ENCODE measurements around the gene HMGCLL1.

The HMGCLL1 gene

DNA sequence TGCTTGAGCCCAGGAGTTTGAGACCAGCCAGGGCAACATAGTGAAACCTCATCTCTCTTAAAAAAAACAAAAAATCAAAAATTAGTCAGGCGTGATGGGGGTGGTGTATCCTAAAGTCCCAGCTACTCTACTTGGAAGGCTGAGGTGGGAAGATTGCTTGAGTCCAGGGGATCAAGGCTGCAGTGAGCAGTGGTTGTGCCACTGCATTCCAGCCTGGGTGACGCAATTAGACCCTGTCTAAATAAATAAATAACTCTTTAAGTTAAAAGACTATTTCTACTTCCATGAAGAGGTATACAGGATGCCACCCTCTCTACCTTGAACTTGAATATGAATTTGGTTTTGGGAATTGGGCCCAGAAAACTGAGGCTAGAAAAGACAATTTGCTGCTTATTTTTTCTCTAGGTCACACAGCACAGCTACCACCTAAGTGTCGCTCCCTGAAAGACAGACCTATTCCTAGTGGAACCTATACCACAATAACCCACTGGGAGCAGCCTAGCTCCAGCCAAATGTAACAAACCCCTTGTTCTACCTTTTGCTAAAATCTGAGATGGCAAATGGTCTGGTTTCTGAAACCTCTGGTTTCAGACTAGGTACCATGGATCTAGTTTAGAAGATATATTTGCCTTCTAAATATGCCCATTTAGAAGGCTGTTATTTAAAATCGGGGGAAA lies 35.2 kb downstream of the HMGCLL1 start:
- DNase-seq = no peak
- TF ChIP-seq, protein P1, sequence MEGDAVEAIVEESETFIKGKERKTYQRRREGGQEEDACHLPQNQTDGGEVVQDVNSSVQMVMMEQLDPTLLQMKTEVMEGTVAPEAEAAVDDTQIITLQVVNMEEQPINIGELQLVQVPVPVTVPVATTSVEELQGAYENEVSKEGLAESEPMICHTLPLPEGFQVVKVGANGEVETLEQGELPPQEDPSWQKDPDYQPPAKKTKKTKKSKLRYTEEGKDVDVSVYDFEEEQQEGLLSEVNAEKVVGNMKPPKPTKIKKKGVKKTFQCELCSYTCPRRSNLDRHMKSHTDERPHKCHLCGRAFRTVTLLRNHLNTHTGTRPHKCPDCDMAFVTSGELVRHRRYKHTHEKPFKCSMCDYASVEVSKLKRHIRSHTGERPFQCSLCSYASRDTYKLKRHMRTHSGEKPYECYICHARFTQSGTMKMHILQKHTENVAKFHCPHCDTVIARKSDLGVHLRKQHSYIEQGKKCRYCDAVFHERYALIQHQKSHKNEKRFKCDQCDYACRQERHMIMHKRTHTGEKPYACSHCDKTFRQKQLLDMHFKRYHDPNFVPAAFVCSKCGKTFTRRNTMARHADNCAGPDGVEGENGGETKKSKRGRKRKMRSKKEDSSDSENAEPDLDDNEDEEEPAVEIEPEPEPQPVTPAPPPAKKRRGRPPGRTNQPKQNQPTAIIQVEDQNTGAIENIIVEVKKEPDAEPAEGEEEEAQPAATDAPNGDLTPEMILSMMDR (IDR thresholded peaks at IDR 0.05) = peak; percentile 11
- Mint-ChIP-seq H3K36me3 (ENCODE audit: low read depth) (no peaks in the 10 kb centered on the region), H3K9me3 (no peaks in the 10 kb centered on the region), H3K4me3 (no peak overlapping the region), H3K27ac (no peak overlapping the region), H3K4me1 (peaks cover 9% of the 10 kb centered on the region), H3K27me3 (ENCODE audit: low read depth, poor library complexity) (peaks cover 4% of the 10 kb centered on the region)

DNA sequence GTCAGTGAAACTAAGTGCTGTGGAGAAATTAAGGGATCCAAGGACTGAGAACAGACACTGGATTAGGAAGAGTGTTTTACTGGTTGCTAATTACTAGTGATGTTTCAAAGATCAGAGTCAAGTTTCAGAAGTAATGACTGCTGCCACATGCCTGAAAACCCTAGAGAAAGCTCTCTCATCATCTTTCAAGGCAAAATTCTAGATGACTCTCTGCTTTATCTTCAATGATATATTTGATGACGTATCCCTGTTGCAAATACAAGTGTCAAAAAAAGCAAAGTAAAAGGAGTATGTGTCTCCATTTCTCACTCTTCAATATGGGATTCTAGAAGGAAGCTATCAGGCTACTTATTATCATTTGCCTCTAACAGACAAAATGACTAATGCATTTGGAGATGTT lies 38.0 kb downstream of the HMGCLL1 start:
- TF ChIP-seq, protein P1 (IDR thresholded peaks at IDR 0.05) = no peak
- H3K9me3 Mint-ChIP-seq = no peaks in the 10 kb centered on the region
- H3K36me3 Mint-ChIP-seq (ENCODE audit: low read depth) = no peaks in the 10 kb centered on the region
- no peak for DNase-seq
- no peak overlapping the region for H3K4me3 Mint-ChIP-seq
- peaks cover 4% of the 10 kb centered on the region for H3K27me3 Mint-ChIP-seq (ENCODE audit: low read depth, poor library complexity)
- H3K27ac Mint-ChIP-seq = no peak overlapping the region
- peaks cover 9% of the 10 kb centered on the region for H3K4me1 Mint-ChIP-seq

DNA sequence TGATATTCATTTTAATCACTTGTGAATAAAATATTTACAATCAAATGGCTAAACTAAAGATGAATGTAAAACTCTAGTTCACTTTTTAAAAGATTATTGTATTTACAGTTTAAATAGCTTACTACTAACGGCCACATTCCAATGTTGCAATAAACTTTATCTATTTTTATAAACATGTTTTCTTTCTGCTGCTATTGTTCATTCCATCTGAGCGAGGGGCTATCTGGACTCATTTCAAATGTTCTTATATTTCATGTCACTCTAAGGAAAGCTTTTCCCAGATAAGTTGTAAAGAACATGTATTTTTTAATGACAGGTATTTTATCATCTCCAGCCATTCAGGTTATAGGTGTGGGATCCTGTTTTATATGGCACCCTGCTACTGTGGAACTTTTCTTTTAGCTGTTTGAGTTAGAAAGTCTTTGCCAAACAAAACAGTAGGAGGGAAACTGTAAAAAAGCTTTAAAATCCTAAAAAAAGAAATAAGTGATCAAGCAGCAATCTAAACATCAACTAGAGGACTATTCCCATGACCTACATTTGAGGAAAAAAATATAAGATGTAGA lies 42.5 kb downstream of the HMGCLL1 start:
- TF ChIP-seq, protein P1 (IDR thresholded peaks at IDR 0.05) = no peak
- DNase-seq = no peak
- Mint-ChIP-seq H3K27ac (no peak overlapping the region), H3K9me3 (no peaks in the 10 kb centered on the region), H3K27me3 (ENCODE audit: low read depth, poor library complexity) (peaks cover 4% of the 10 kb centered on the region), H3K4me3 (no peak overlapping the region), H3K4me1 (peaks cover 9% of the 10 kb centered on the region), H3K36me3 (ENCODE audit: low read depth) (no peaks in the 10 kb centered on the region)

DNA sequence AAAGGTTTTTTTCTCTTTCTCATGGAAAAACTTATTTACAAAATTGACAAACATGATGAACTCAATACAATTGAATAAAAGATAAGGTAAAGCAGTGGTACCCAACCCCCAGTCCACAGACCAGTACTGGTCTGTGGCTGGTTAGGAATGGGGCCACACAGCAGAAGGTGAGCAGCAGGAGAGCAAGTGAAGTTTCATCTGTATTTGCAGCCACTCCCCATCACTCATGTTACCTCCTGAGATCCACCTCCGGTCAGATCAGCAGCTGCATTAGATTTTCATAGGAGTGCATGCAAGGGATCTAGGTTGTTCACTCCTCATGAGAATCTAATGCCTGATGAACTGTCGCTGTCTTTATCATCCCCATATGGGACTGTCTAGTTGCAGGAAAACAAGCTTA lies 47.5 kb downstream of the HMGCLL1 start:
- no peaks in the 10 kb centered on the region for H3K9me3 Mint-ChIP-seq
- TF ChIP-seq, protein P1 (IDR thresholded peaks at IDR 0.05) = no peak
- no peak overlapping the region for H3K4me3 Mint-ChIP-seq
- H3K36me3 Mint-ChIP-seq (ENCODE audit: low read depth) = no peaks in the 10 kb centered on the region
- H3K4me1 Mint-ChIP-seq = no peaks in the 10 kb centered on the region
- no peak overlapping the region for H3K27ac Mint-ChIP-seq
- no peaks in the 10 kb centered on the region for H3K27me3 Mint-ChIP-seq (ENCODE audit: low read depth, poor library complexity)
- no peak for DNase-seq

DNA sequence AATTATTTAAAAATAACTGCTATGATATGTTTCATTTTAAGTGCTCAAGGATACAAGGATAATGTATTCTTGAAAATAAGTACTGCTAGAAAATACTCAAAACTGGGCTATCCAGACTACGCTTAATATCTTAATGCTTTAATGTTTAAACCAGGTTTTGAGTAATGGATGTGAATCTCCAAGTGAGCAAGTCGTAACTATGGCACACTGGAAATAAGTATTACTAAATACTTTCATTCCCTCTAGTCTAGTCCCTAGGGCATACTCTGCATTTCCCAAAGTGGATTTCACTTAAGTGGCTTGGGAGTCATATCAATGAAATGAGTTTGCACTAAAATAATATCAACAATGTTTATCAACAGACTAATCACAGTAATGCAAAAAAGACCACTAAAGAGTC lies 48.1 kb downstream of the HMGCLL1 start:
- Mint-ChIP-seq H3K36me3 (ENCODE audit: low read depth) (no peaks in the 10 kb centered on the region), H3K4me3 (no peak overlapping the region), H3K4me1 (no peaks in the 10 kb centered on the region), H3K27me3 (ENCODE audit: low read depth, poor library complexity) (no peaks in the 10 kb centered on the region), H3K27ac (no peak overlapping the region), H3K9me3 (no peaks in the 10 kb centered on the region)
- no peak for DNase-seq
- TF ChIP-seq, protein P1 (IDR thresholded peaks at IDR 0.05) = no peak

DNA sequence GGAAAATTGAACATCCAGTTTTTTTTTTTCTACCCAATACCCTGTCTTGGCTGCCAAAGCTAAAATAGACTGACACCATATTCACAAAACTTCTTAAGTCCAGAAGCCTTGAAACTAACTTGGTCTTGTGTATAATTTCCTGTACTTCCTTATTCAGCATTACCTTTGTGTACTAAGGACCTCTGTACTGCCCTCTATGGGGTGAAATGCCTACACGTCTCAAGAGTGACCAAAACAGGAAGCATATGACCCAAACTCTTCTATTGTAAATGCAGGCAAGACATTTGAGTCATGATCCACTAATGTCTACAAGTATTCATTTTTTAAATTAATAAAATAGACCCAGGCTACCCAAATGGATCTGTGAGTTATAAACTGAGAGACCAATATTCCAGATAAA lies 50.4 kb downstream of the HMGCLL1 start:
- H3K4me1 Mint-ChIP-seq = no peaks in the 10 kb centered on the region
- H3K9me3 Mint-ChIP-seq = no peaks in the 10 kb centered on the region
- TF ChIP-seq, protein P1 (IDR thresholded peaks at IDR 0.05) = peak; percentile 30
- no peak for DNase-seq
- no peak overlapping the region for H3K4me3 Mint-ChIP-seq
- no peaks in the 10 kb centered on the region for H3K36me3 Mint-ChIP-seq (ENCODE audit: low read depth)
- H3K27me3 Mint-ChIP-seq (ENCODE audit: low read depth, poor library complexity) = no peaks in the 10 kb centered on the region
- H3K27ac Mint-ChIP-seq = no peak overlapping the region
